HG03575 (cell line): ENCODE results near the gene EXOC3.

ENCODE experiments used
- ATAC-seq: cut with Tn5 transposase; IDR thresholded peaks from one replicate; pipeline ENCODE4 v1.9.1; 2021; ENCODE audit not compliant: unreplicated experiment, insufficient number of reproducible peaks, low FRiP score; ENCODE audit errors: extremely low read depth

The EXOC3 gene

GRCh38 chr5:423233-423565 is 19.8 kb upstream of the EXOC3 start:
- no peak for ATAC-seq

DNA sequence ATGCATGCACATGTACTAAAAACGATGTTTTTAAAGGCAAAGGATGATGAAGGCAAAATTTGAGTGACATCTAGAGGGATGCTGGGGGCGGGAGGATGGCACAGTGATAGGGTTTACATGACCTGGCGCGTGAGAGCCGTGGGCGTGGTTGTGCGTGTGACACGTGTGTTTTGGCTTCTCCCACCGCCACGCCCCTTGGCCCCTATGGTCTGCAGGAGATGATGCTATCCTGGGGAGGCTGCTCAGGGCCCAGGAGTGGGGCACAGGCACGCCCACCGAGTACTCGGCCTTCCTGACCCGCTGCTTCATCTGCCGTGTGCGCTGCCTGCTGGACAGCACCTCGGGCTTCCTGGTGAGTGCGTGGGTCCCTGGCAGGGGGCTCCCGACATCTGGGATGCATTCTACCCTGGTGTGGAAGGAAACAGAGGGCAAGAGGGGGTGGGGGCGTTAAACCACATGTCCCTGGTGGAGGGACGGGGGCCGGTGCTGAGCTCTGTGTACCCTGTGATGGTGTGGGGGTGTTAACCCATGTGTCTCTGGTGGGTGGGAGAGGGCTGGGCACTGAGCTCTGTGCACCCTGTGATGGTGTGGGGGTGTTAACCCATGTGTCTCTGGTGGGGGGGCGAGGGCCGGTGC is 19.2 kb upstream of the EXOC3 start:
- ATAC-seq = no peak

- peak; percentile 65 for ATAC-seq
These were observed 18.5 kb upstream of the EXOC3 start for GRCh38 chr5:424301-425110.

DNA sequence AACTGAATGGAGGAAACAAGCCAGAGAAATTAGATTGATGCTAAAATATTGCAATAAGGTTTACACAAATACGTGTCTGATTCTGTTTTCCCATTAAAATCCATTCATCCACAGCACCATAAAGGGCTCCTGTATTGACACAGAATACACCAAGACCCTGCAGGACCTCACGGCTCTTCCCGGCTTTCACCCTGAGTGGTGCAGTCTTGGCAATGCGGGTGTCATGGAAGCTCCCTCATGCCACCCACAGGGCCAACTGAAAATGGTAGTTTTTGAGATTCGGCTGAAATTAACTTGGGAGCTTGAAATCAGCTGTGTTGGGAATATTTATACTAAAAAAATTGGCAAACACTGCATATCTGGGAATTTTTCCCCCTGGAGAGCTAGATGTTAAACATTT is 17.3 kb upstream of the EXOC3 start:
- no peak for ATAC-seq

DNA sequence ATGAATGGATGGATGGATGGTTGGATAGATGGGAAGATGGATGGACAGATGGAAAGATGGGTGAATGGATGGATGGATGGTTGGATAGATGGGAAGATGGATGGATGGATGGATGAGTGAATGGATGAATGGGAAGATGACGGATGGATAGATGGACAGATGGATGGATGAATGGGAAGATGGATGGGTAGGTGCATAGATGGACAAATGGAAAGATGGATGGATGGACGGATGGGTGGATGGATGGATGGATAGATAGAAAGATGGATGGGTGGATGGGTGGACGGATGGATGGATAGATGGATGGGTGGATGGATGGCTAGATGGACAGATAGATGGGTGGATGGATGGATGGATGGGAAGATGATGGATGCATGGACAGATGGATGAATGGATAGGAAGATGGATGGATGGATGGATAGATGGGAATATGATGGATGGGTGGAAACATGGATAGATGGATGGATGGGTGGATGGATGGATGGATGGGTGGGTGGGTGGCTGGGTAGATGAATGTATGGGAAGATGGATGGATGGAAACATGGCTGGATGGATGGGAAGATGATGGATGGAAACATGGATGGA is 16.5 kb upstream of the EXOC3 start:
- no peak for ATAC-seq

DNA sequence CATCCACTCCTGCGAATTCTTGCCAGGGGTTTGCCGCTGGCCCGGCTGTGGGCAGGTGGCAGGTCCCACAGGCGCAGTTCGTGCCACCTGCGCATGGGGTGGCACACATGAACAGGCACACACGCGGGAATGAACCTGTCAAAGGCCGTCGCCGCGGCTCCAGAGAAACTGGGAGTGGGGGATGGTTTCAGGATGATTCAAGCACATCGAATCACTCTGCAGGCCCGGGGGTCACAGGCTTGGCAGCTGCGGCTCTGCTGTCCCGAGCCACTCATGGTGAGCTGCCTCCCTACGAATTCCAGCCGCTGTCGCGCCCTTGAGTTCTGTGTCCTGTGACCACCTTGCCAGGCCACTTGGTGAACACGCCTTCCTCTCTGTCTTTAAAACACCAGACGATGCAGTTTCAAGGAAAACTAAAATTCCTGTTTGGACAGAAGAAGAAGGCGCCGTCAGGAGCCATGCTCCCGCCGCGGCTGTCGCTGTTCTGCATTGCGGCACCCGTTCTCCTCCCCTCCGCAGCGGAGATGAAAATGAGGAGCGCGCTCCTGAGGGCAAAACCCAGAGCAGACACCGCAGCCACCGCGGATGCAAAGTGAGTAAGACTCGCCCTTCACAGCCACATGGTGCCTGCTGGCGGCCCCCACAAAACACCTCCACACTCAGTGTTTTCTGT is 15.4 kb upstream of the EXOC3 start:
- ATAC-seq = no peak

DNA sequence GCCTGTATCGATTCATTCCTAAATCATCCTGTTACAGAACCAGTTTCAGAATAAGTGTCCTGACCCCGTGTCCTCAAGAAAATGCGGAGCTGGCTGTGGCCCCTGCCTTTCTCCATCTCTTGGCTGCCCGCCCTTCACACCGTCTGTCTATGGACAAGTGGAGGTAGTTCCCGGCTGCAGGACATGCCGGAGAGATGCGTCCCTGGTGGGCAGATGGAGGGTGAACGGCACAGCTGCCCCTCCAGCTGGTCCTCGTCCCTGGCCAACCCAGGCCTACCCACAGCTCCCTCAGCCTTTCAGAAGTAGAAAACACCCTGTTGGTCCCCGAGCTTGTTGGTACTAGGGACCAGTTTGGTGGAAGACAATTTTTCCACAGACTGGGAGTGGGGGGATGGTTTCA is 14.8 kb upstream of the EXOC3 start:
- ATAC-seq = no peak

DNA sequence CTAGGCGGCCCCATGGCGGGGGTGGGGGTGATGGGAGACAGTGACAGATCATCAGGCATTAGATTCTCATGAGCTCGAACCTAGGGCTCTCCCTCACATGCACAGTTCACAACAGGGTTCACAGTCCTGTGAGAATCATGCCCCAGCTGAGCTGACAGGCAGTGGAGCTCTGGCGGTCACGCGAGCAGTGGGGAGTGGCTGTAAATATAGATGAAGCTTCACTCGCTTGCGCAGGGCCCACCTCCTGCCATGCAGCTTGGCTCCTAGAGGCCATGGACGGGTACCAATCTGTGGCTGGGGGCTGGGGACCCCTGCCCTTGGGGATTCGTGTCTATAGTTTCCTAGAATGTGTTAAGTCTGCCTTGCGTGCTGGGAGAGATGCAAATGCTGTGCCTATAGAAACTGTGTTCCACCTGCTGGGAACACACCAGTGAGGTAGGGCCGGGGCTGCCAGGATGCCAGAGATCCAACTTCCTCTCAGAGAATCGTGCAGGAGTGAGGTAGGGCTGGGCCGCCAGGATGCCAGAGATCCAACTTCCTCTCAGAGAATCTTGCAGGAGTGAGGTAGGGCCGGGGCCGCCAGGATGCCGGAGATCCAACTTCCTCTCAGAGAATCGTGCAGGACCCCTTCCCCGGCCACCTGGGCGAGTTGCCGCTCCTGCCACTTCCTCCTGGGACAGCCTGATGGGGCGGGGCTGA is 14.1 kb upstream of the EXOC3 start:
- no peak for ATAC-seq

DNA sequence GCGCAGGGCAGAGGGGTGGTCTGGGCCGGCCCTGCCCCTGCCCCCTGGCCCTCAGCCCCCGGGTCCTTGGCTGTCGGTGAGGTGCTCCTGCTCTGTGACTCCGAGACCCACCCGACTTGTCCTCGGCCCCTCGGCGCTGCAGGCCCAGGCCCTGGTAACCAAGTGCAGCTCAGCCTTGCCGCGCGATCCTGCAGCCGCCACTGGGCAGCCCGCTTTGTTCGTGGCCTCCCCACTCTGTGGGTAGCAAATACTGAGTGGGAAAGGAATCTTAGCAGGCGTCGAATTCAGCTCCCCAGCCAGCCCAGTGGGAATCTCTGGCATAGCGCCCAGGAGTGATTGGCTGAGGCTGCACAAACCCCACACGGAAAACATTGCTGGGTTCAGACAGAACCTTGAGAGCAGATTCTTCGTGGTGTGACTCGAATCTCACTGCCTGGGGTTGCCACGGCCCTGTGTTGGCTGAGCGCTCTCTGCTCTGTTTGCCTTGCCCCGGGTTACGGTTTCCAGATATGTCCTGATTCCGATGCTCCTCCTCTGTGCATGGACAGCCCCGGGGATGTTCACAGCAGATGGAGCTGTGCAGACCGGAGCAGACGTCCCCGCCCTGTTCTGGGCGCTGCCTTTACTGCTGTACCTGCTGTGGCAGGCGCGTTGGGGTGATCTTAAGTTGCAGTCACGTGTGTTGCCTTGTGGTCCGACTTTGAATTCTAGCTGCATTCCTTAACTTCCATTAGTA is 13.4 kb upstream of the EXOC3 start:
- no peak for ATAC-seq

- no peak for ATAC-seq
These were observed 12.6 kb upstream of the EXOC3 start for GRCh38 chr5:430214-430925.

DNA sequence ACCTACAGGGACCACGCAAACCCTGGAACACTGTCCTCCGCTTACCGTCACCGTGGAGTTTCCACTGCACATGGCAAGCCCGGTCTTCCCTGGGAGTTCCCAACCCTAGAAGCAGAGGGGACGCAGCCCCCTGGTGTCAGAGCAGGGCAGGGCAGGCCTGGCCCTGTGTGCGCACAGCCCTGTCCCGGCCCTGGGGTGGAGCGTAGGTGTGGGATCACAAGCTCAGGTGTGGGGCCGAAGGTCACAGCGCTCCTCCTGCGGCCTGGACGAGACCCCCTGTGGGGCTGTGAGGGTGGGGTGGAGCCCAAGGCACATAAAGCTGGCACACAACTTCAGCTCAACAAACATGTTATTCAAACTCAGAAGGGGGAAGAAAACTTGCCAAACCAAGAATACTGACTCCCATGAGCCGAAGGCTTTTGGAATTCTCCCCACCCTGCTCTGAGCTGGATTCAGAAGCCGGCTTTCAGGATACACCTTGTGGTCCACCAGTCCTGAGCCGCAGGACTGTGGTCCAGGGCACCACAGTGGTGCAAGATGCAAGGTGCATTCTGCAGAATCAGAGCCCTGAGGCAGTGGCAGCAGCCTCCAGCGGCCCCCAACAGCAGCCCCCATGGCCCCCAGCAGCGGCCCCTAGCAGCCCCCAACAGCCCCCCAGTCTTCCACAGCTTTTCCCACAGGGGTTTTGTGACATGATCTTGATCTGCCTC is 11.8 kb upstream of the EXOC3 start:
- no peak for ATAC-seq

DNA sequence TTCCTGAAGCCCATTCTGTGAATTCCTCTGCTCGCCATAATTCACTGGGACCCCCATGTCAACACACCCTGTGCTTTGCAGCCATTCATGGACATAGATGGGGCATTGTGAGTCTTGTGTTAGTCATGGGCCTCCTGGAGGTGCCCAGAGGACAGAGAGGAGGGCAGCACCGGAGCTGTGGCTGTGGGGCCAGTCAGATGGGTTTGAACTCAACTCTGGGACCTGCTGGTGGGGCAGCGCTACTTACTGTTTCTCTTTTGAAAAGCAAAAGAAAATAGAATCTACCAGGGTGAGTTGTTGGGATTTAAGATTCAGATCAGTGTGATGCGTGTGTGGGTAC is 11.3 kb upstream of the EXOC3 start:
- ATAC-seq = no peak

- ATAC-seq = no peak
These were observed 10.6 kb upstream of the EXOC3 start for GRCh38 chr5:432201-432927.

GRCh38 chr5:432928-433791 is 9.8 kb upstream of the EXOC3 start:
- no peak for ATAC-seq

DNA sequence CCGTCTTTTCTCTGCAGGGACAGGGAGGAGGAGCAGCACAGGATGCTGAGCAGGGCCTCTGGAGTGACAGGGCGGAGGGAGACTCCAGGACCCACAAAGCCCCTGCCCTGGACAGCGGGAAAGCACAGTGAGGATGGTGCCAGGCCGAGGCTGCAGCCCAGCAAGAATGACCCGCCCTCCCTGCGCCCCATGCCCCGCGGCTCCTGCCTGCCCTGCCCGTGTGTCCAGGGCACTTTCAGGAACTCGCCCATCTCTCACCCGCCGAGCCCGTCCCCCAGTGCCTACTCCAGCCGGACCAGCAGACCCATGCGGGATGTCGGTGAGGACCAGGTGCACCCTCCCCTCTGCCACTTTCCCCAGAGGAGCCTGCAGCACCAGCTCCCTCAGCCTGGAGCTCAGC is 9.1 kb upstream of the EXOC3 start:
- ATAC-seq = no peak

GRCh38 chr5:434443-435146 is 8.4 kb upstream of the EXOC3 start:
- no peak for ATAC-seq
